ENCODE data around the gene KIAA0930. TPM values are rescaled to one million over a fixed set of nuclear protein-coding genes. Genes with fewer than 3 reads are reported as not detected.

The KIAA0930 gene
- total and polyA plus RNA-seq, 2 of the 4 experiments (the other 2 are of a cell fraction): 25.3 to 34.1 TPM

DNA sequence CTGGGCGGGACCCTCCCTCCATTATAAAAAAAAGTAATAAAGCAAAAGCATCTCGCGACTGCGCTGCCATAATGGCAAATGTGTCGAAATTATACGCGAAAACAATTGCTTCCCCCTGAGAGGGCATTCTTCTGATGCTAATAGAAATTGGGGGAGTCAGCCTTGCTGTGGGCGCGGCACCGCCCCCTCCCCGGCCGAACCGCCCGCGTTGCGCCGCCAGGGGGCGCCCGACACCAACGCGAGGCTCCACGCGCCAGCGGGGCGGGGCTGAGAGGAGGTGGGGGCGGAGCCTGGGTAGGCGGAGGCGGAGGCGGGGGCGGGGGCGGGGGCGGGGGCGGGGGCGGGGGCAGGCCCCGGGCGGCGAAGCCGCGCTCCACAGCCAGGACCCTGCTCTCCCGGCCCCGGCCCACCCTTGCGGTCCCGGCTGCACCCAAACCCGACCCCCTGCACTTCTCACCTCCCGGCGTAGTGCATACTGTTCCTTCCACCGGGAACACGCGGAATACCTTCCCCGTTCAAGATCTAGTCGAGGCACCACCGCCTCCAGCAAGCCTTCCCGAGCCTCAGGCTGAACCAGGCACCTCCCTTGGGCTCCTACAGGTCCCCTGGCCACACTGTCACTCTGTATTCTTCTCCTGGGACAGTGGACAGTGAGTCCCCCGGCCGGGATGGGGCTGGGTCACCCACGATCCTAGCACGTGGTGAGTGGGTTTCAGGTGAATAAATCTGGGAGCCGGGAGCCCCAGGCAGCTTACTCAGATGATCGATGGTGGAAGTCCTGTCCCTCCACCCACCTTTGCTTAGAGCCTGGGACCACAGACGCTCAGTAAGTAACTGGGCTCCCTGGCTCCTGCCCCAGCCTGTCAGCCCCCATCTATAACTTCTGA, 28.5 kb upstream of the KIAA0930 start:
- ChIA-PET POLR2A (ENCODE audit: unreplicated experiment) (no interaction called here), CTCF (interaction anchor here (1.0 kb wide), 1 partner anchor 225 kb away, joined by 3 read pairs; no protein-coding TSS in a partner anchor)
- Histone ChIP-seq H4K20me1 (ENCODE audit: insufficient read depth, low read length) (no peaks in the 10 kb centered on the region), H2BK5ac (ENCODE audit: low read depth, low read length, poor library complexity, severe bottlenecking) (no peak overlapping the region), H3K9me1 (ENCODE audit: insufficient read depth, low read length) (no peaks in the 10 kb centered on the region), H3K27ac (ENCODE audit: insufficient read depth, low read length) (peak overlapping the region; percentile 54), H3K18ac (ENCODE audit: low read depth, low read length) (peak overlapping the region; percentile 87), H3K14ac (replicated peaks; ENCODE audit: low read depth, low read length) (peak overlapping the region; percentile 82; the same call in 1 of the 2 replicates), H4K5ac (ENCODE audit: low read depth, low read length) (peak overlapping the region; percentile 83), H3K27me3 (ENCODE audit: control insufficient read depth, insufficient read depth, low read length) (peaks cover 8% of the 10 kb centered on the region), H2BK15ac (ENCODE audit: low read depth, low read length) (peak overlapping the region; percentile 90; the same call in 1 of the 3 replicates), H3K79me1 (ENCODE audit: low read depth in 1 of 2, low read length in 2 of 2) (no peaks in the 10 kb centered on the region), H3K9me3 (ENCODE audit: control insufficient read depth, insufficient read depth, low read length) (no peaks in the 10 kb centered on the region), H3K4me3 (ENCODE audit: insufficient read depth, low read depth, low read length) (peak overlapping the region; percentile 86), H3K36me3 (ENCODE audit: control insufficient read depth, insufficient read depth, low read length) (no peaks in the 10 kb centered on the region), H3K4me2 (ENCODE audit: low read depth, low read length) (peak overlapping the region; percentile 99), H3K4me1 (ENCODE audit: control insufficient read depth, insufficient read depth, low read length) (peaks cover 9% of the 10 kb centered on the region), H3K4ac (ENCODE audit: low read depth, low read length) (peak overlapping the region; percentile 90), H3K9ac (ENCODE audit: low read depth, low read length) (peak overlapping the region; percentile 80), H2AFZ (replicated peaks; ENCODE audit: low read length, poor library complexity) (peak overlapping the region; percentile 96), H4K8ac (ENCODE audit: low read depth in 2 of 2, low read length in 2 of 2) (peak overlapping the region; percentile 70 to 86; a peak in 2 of 4 replicates), H2AK9ac (replicated peaks; ENCODE audit: low read depth, low read length, poor library complexity) (peak overlapping the region; percentile 92), H4K91ac (ENCODE audit: insufficient read depth, low read depth, low read length) (peak overlapping the region; percentile 78), H2AK5ac (ENCODE audit: low read depth, low read length) (peak overlapping the region; percentile 62; the same call in 1 of the 2 replicates), H2BK20ac (ENCODE audit: low read depth, low read length) (no peak overlapping the region), H2BK120ac (ENCODE audit: low read depth, low read length) (peak overlapping the region; percentile 86; the same call in 1 of the 2 replicates), H3K56ac (ENCODE audit: extremely low read depth, insufficient read depth, low read length) (peak overlapping the region; percentile 82; the same call in 1 of the 2 replicates), H3K23ac (ENCODE audit: low read depth, low read length) (peak overlapping the region; percentile 85; the same call in 1 of the 2 replicates)
- dilution Hi-C loops (cut with HindIII; ENCODE audit: low sequenced_read_pairs, unreplicated experiment): no loop called here
- BruUV-seq (replicated peaks): no TSS peak
- peak; percentile 53 for DNase-seq
- in situ Hi-C loops (cut with MboI; ENCODE audit: low sequenced_read_pairs): loop anchor here (5.0 kb wide), 2 partner anchors 163 to 283 kb away; no protein-coding TSS in a partner anchor
- TF ChIP-seq MAZ (IDR thresholded peaks at IDR 0.05; ENCODE audit: borderline replicate concordance, low read depth, low read length) (peak; percentile 97), RAD21 (IDR thresholded peaks at IDR 0.05; ENCODE audit: low read length) (peak; percentile 93), BHLHE40 (IDR thresholded peaks at IDR 0.05; ENCODE audit: low read depth, low read length) (no peak), CTCF (conservative IDR thresholded peaks at IDR 0.05; ENCODE audit: low read depth, low read length) (peak; percentile 90), USF2 (IDR thresholded peaks at IDR 0.05; ENCODE audit: low read depth, low read length) (no peak), SMC3 (IDR thresholded peaks at IDR 0.05; ENCODE audit: low read depth, low read length) (peak; percentile 85), MXI1 (IDR thresholded peaks at IDR 0.05; ENCODE audit: borderline replicate concordance, low read depth, low read length) (0 out of 2 replicates have a peak, but pooled peaks have one; percentile 8)
- WGBS, 2 experiments (ENCODE audit: extremely low coverage in 2 of 2, insufficient read length in 1 of 2): 4% methylated on average over 15 of the region's 60 CpGs; no CpG with 5 or more reads in 1 of the 2 experiments
- ATAC-seq (ENCODE audit: low read depth): peak; percentile 96
- intact Hi-C loops (cut with micrococcal nuclease): loop anchor here (1.0 to 2.0 kb wide), 3 partner anchors 166 to 284 kb away; no protein-coding TSS in a partner anchor
